ENCODE data around the gene RAD51B.

Gene RAD51B

DNA sequence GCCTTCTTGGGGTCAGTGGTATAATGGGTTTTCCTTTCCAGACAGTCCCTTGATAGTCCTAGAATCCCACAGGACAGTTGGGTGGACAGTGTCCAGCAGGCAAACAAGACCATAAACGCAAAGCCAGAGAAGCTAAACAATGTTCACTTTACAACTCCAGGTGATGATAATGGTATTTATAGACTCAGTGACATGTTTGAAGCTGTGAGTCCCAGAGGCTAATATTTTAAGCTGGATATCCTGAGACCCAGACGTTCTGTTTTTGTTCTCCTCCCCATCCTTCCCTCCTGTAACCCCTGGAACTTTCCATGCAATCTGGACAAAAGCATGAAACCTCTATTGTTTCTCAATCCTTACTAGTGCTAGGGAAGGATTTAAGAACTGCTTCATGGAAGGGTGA, 852.3 kb downstream of the RAD51B start (continued):
- TF ChIP-seq PRDM1 (tag by site-specific recombination; IDR thresholded peaks at IDR 0.05) (no peak), ZBTB17 (tag by site-specific recombination; IDR thresholded peaks at IDR 0.05) (no peak), ZNF777 (tag by site-specific recombination; IDR thresholded peaks at IDR 0.05; ENCODE audit: borderline replicate concordance) (no peak), ZNF274 (IDR thresholded peaks at IDR 0.05; ENCODE audit: low read length) (no peak), ZNF274 (tag by site-specific recombination; IDR thresholded peaks at IDR 0.05; ENCODE audit: borderline replicate concordance) (no peak)
- TF ChIP-seq, protein P1, sequence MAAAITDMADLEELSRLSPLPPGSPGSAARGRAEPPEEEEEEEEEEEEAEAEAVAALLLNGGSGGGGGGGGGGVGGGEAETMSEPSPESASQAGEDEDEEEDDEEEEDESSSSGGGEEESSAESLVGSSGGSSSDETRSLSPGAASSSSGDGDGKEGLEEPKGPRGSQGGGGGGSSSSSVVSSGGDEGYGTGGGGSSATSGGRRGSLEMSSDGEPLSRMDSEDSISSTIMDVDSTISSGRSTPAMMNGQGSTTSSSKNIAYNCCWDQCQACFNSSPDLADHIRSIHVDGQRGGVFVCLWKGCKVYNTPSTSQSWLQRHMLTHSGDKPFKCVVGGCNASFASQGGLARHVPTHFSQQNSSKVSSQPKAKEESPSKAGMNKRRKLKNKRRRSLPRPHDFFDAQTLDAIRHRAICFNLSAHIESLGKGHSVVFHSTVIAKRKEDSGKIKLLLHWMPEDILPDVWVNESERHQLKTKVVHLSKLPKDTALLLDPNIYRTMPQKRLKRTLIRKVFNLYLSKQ (tag by site-specific recombination; IDR thresholded peaks at IDR 0.05; ENCODE audit: borderline replicate concordance), result no peak

DNA sequence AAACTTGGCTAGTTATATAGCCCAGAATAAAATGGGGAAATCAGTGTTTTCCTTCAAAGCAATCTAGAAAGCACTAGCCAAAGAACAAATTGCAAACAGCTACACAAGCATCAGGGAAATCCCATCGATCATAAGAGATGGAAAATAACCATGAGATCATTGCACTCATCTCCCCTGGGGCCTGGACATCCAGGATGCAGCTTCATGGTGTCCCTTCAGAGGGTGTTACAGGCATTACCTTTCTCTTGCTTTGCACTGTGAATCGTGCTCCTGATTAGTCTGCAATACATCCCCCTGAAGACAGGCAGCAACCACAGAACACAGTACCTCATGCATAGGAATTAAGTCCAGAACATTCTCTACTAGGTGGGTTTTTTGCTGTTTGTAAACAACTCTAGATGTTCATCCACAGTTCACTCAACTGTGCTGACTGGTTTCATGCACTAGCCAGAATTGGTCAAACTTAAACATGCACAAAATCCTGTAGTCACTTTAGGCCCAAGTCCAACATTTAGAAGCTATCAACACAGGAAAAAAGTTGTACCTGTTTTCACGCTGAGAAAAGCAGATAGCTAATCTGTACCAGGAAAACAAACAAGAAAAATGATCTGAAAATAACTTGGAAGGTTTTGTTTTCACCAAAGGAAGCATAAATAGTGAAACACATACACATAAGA, 853.2 kb downstream of the RAD51B start:
- POLR2A ChIA-PET, result no interaction called here

More for the DNA sequence above, 853.2 kb downstream of the RAD51B start:
- Histone ChIP-seq H3K36me3 (ENCODE audit: control insufficient read depth in 2 of 2, insufficient read depth in 1 of 2, low read length in 2 of 2) (no peaks in the 10 kb centered on the region), H3K4me3 (ENCODE audit: low read depth, low read length) (no peak overlapping the region), H3K27ac (ENCODE audit: extremely low read depth, low read depth, low read length) (no peak overlapping the region), H3K4me1 (ENCODE audit: control insufficient read depth, insufficient read depth, low read length) (no peaks in the 10 kb centered on the region), H3K9me3 (ENCODE audit: control insufficient read depth, insufficient read depth, low read depth, low read length) (no peaks in the 10 kb centered on the region)
- TF ChIP-seq ZNF146 (tag by site-specific recombination; IDR thresholded peaks at IDR 0.05) (no peak), ZNF354C (tag by site-specific recombination; IDR thresholded peaks at IDR 0.05; ENCODE audit: borderline replicate concordance, low read depth) (no peak), ZNF23 (tag by site-specific recombination; IDR thresholded peaks at IDR 0.05; ENCODE audit: borderline replicate concordance) (no peak), HOXD13 (CRISPR knock-in tag; IDR thresholded peaks at IDR 0.05; ENCODE audit: borderline replicate concordance) (no peak), OVOL3 (tag by site-specific recombination; IDR thresholded peaks at IDR 0.05) (no peak), ZNF302 (tag by site-specific recombination; IDR thresholded peaks at IDR 0.05; ENCODE audit: low read depth) (no peak), ZNF132 (tag by site-specific recombination; IDR thresholded peaks at IDR 0.05; ENCODE audit: borderline replicate concordance) (no peak), YY2 (tag by site-specific recombination; IDR thresholded peaks at IDR 0.05) (no peak), ZNF501 (tag by site-specific recombination; IDR thresholded peaks at IDR 0.05) (no peak), ATF2 (tag by site-specific recombination; IDR thresholded peaks at IDR 0.05; ENCODE audit: low read depth) (no peak), ZNF140 (tag by site-specific recombination; IDR thresholded peaks at IDR 0.05) (no peak), ZNF529 (tag by site-specific recombination; IDR thresholded peaks at IDR 0.05; ENCODE audit: insufficient replicate concordance) (no peak), GLI4 (tag by site-specific recombination; IDR thresholded peaks at IDR 0.05) (no peak), ZNF621 (tag by site-specific recombination; IDR thresholded peaks at IDR 0.05) (no peak), PRDM10 (tag by site-specific recombination; IDR thresholded peaks at IDR 0.05) (no peak), ZNF112 (tag by site-specific recombination; IDR thresholded peaks at IDR 0.05) (no peak)
- TF ChIP-seq, protein P2, sequence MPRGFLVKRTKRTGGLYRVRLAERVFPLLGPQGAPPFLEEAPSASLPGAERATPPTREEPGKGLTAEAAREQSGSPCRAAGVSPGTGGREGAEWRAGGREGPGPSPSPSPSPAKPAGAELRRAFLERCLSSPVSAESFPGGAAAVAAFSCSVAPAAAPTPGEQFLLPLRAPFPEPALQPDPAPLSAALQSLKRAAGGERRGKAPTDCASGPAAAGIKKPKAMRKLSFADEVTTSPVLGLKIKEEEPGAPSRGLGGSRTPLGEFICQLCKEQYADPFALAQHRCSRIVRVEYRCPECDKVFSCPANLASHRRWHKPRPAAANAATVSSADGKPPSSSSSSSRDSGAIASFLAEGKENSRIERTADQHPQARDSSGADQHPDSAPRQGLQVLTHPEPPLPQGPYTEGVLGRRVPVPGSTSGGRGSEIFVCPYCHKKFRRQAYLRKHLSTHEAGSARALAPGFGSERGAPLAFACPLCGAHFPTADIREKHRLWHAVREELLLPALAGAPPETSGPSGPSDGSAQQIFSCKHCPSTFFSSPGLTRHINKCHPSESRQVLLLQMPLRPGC (tag by site-specific recombination; IDR thresholded peaks at IDR 0.05), result no peak
- CTCF ChIA-PET, result no interaction called here

All from HEK293 (cell line).